C4-2B (cell line): ENCODE data around the gene TMEM11.

ENCODE experiments used
- CTCF ChIP-seq: fragments of 450-650 bp; conservative IDR thresholded peaks from 2 replicates; pipeline ENCODE4 v1.5.1; 2017; ENCODE audit warnings: mild to moderate bottlenecking
- ZFX ChIP-seq: fragments of 450-650 bp; IDR thresholded peaks from 2 replicates; pipeline ENCODE4 v1.6.1; 2017

GRCh38 chr17:21199856-21200255 is 14.1 kb downstream of the TMEM11 start:
- TF ChIP-seq CTCF (no peak), ZFX (no peak)
